Measurements from ENCODE around the gene U2AF1L4. TPM values are rescaled to one million over a fixed set of nuclear protein-coding genes. Genes with fewer than 3 reads are reported as not detected.

The U2AF1L4 gene
- polyA plus RNA-seq, 3 donors, result 13.2 to 30.3 (median 28.8) TPM

DNA sequence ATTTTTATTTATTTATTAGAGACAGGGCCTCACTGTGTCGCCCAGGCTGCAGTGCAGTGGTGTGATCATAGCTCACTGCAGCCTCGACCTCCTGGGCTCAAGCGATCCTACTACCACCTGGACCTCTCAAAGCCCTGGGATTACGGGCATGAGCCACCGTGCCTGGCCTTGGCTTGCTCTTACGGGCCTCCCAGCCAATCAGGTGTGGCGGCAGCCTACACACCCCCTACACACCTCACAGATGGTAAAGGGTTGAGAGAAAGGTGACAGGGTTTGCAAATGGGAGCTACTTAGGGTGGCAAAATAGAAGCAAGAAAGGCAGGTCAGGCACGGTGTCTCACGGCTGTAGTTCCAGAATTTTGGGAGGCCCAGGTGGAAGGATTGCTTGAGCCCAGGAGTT lies 41.9 kb downstream of the U2AF1L4 start:
- 39 to 57% (median 48%) methylated on average over 9 of the region's 9 CpGs for WGBS, 3 donors
- H3K27ac ChIP-seq (ENCODE audit: low read depth, low read length), result no peak overlapping the region

DNA sequence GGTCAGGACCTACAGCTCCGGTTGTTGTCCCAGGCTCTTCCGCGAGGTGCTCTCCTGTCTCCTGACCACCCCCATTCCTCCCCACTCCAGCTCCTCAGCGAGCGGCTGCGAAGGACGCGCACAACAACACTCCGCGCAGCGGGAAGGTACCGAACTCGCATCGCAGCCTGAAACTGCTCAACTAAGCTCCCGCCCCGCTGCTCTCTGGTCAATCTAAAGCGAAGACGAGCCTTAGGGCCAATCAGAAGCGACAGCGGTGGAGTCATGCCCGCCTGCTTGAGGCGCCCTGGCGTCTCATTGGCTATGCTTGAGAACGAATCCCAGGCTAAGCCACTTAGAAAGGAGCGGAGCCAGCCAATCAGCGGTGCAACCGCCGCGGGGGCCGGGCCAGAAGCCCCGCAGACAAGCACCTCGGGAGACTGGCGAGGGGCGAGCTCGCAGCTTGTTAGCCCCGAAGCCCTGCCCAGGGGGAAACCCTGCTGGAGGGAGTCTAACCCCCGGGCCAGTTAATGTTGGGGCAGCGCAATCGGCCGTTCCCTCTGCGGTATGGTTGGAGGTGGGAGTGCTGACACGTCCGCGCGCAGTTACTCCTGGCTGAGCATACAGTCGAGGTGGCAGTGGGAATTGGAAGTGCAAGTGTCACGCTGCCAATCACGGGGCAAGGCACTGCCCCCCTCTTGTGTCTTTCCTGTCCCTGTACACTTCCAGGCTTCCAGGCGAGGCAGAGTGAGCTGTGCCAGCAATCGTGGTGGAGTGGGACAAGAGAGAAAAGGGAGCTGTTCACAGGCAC lies 42.8 kb downstream of the U2AF1L4 start:
- H3K27ac ChIP-seq (ENCODE audit: low read depth, low read length), result no peak overlapping the region
- WGBS, 3 donors, result 0% methylated on average over 50 of the region's 50 CpGs

DNA sequence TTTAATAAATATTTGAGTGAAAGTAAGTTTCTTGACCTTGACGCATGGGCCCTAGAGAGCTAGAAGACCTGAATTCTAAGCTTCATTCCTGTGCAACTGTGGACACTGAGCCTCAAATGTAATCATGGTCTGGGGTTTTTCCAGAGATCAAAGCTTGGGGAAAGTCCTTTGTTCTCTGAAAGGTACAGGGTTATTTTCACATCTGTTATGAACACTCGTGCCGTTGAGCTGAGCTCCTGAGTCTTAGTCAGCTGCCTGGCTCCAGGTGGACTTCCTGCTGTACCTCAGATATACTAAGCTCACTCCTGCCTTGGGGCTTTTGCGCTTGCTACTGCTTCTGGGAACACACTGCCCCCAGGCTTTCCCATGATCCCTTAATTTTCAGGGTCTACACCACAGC lies 48.4 kb downstream of the U2AF1L4 start:
- no peak overlapping the region for H3K27ac ChIP-seq (ENCODE audit: low read depth, low read length)
- whole genome bisulfite sequencing, 3 donors, result 46 to 77% (median 76%) methylated on average over 4 of the region's 4 CpGs

DNA sequence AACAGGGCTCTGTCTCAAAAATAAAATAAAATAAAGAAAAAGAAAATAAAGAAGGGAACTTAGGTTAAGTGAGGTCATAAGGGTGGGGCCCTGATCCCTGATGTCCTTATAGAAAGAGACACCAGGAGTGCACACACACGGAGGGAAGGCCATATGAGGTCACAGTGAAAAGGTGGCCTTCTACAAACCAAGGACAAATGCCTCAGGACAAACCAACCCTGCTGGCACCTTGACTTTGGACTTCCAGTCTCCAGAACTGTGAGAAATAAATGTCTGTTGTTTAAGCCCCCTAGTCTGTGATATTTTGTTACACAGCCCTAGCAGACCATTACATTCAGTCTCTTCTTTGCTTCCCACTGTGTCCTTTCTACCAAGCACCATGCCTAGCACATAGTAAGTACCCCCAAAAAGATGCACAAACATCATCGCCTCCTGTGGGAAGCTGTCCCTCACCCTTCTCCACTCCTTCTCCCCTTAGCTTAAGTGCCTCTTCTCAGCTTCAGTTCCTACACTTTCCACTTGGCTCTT lies 49.3 kb downstream of the U2AF1L4 start:
- H3K27ac ChIP-seq (ENCODE audit: low read depth, low read length), result no peak overlapping the region
- 75 to 88% (median 81%) methylated on average over 2 of the region's 2 CpGs for WGBS, 3 donors

DNA sequence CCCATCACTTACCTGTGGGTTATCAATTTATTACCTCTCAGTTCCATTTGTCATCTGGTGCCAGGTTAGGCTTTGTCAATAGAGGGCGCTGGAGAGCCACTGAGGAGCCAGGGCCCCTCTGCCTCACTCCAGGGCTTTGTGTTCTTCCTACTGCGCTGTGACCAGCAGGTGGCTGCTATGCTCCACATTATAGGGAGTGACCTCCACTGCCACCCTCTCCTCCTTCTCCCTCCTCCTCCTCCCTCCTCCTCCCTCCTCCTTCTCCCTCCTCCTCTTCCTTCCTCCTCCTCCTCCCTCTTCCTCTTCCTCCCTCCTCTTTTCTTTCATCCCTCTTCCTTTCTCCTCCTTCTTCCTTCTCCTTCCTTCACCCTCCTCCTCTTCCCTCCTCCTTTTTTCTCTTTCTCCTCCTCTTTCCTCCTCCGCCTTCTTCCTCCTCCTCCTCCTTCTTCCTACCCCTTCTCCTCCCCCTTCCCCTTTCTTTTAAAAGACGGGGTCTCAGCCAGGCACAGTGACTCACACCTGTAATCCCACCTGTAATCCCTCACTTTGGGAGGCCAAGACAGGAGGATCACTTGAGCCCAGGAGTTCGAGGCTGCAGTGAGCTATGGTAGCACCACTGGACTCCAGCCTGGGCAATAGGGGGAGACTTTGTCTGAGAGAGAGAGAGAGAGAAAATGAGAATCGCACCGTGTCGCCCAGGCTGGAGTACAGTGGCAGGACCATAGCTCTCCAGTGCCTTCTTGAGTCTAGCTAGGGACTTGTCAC lies 51.2 kb downstream of the U2AF1L4 start:
- 25 to 45% (median 26%) methylated on average over 8 of the region's 8 CpGs for WGBS, 3 donors

DNA sequence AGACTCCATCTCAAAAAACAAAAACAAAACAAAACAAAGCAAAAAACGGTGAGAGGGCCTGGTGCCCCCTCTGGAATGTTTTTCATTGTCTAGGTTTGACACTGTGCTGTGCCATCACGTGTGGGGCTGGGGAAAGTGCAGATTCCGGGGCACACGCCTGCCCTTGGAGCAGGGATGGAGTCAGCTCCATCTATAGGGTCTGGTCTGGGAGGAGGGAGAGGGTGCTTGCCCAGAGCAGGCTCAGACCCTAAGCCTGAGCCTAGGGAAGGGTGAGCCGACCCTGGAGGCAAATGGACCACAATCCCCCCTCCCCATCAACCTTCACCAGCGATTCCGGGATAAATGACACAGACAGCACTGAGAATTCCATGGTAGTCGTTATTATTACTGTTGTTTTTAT lies 51.8 kb downstream of the U2AF1L4 start:
- no peak overlapping the region for H3K27ac ChIP-seq (ENCODE audit: low read depth, low read length)
- 13 to 18% (median 15%) methylated on average over 8 of the region's 8 CpGs for whole genome bisulfite sequencing, 3 donors

More for the DNA sequence above, 51.2 kb downstream of the U2AF1L4 start:
- no peak overlapping the region for H3K27ac ChIP-seq (ENCODE audit: low read depth, low read length)

Other genes starting within 250 kb of the U2AF1L4 start
- 10 to 100 TPM in 2 of 3 donors, 1 to 10 TPM in 1; 6.8 to 74.3 (median 15.3) TPM for gene DMKN, start 231.8 kb downstream of the U2AF1L4 start, polyA plus RNA-seq
- gene SBSN, start 217.1 kb downstream of the U2AF1L4 start, polyA plus RNA-seq, result 1 to 10 TPM in 1 of 3 donors, under 1 TPM in 1, not detected in 1; 0.15 to 1.5 TPM
- gene GAPDHS, start 212.0 kb downstream of the U2AF1L4 start, polyA plus RNA-seq, result not detected
- 100 to 1,000 TPM in 2 of 3 donors, 10 to 100 TPM in 1; 86.7 to 140 (median 107) TPM for gene TMEM147, start 199.8 kb downstream of the U2AF1L4 start, polyA plus RNA-seq
- gene ATP4A, start 181.8 kb downstream of the U2AF1L4 start, polyA plus RNA-seq, result 10 to 100 TPM in 1 of 3 donors, 1 to 10 TPM in 2; 1.2 to 74.4 (median 2.9) TPM
- not detected for gene PMIS2, start 159.2 kb downstream of the U2AF1L4 start, polyA plus RNA-seq
- 1 to 10 TPM; 4.6 to 6.3 (median 6.0) TPM for gene HAUS5, start 132.7 kb downstream of the U2AF1L4 start, polyA plus RNA-seq
- gene RBM42, start 116.4 kb downstream of the U2AF1L4 start, polyA plus RNA-seq, result 10 to 100 TPM; 28.5 to 56.7 (median 48.9) TPM
- 1 to 10 TPM in 2 of 3 donors, under 1 TPM in 1; 0.79 to 3.8 (median 1.7) TPM for gene ETV2, start 103.7 kb downstream of the U2AF1L4 start, polyA plus RNA-seq
- gene COX6B1, start 97.1 kb downstream of the U2AF1L4 start, polyA plus RNA-seq, result 100 to 1,000 TPM; 454 to 932 (median 759) TPM
- gene UPK1A, start 78.9 kb downstream of the U2AF1L4 start, polyA plus RNA-seq, result under 1 TPM in 2 of 3 donors, not detected in 1; 0.05 to 0.07 TPM
- gene ZBTB32, start 40.9 kb downstream of the U2AF1L4 start, polyA plus RNA-seq, result under 1 TPM in 2 of 3 donors, not detected in 1; 0.07 to 0.12 TPM
- 10 to 100 TPM; 21.1 to 34.3 (median 29.4) TPM for gene KMT2B, start 27.4 kb downstream of the U2AF1L4 start, polyA plus RNA-seq
- gene IGFLR1, start 3.0 kb downstream of the U2AF1L4 start, polyA plus RNA-seq, result 10 to 100 TPM; 17.4 to 30.4 (median 19.8) TPM
- 10 to 100 TPM; 37.2 to 57.2 (median 49.9) TPM for gene PSENEN, start 233 bp upstream of the U2AF1L4 start, polyA plus RNA-seq
- 10 to 100 TPM in 2 of 3 donors, 1 to 10 TPM in 1; 8.9 to 20.9 (median 15.3) TPM for gene LIN37, start 3.2 kb upstream of the U2AF1L4 start, polyA plus RNA-seq
- 100 to 1,000 TPM in 2 of 3 donors, 10 to 100 TPM in 1; 63.3 to 608 (median 552) TPM for gene HSPB6, start 11.6 kb upstream of the U2AF1L4 start, polyA plus RNA-seq
- gene PROSER3, start 12.8 kb upstream of the U2AF1L4 start, polyA plus RNA-seq, result 10 to 100 TPM in 1 of 3 donors, 1 to 10 TPM in 2; 5.4 to 10.6 (median 6.9) TPM
- gene ARHGAP33, start 30.1 kb upstream of the U2AF1L4 start, polyA plus RNA-seq, result 1 to 10 TPM; 6.0 to 9.4 (median 6.3) TPM
- 1 to 10 TPM in 1 of 3 donors, not detected in 2; 2.2 TPM for gene PRODH2, start 67.4 kb upstream of the U2AF1L4 start, polyA plus RNA-seq
- gene NPHS1, start 107.1 kb upstream of the U2AF1L4 start, polyA plus RNA-seq, result 10 to 100 TPM in 1 of 3 donors, under 1 TPM in 1, not detected in 1; 0.42 to 13.6 TPM
- 10 to 100 TPM in 1 of 3 donors, under 1 TPM in 1, not detected in 1; 0.22 to 48.3 TPM for gene KIRREL2, start 111.5 kb upstream of the U2AF1L4 start, polyA plus RNA-seq
- 10 to 100 TPM in 1 of 3 donors, 1 to 10 TPM in 2; 3.0 to 33.6 (median 6.4) TPM for gene APLP1, start 123.2 kb upstream of the U2AF1L4 start, polyA plus RNA-seq
- 10 to 100 TPM in 2 of 3 donors, 1 to 10 TPM in 1; 3.7 to 13.0 (median 10.5) TPM for gene NFKBID, start 155.1 kb upstream of the U2AF1L4 start, polyA plus RNA-seq
- gene HCST, start 157.1 kb upstream of the U2AF1L4 start, polyA plus RNA-seq, result 10 to 100 TPM in 1 of 3 donors, 1 to 10 TPM in 2; 4.1 to 21.1 (median 6.6) TPM
- 100 to 1,000 TPM in 2 of 3 donors, 10 to 100 TPM in 1; 23.7 to 207 (median 194) TPM for gene TYROBP, start 162.9 kb upstream of the U2AF1L4 start, polyA plus RNA-seq
- 1 to 10 TPM; 5.8 to 6.7 (median 6.0) TPM for gene LRFN3, start 191.0 kb upstream of the U2AF1L4 start, polyA plus RNA-seq
- 10 to 100 TPM; 14.9 to 26.9 (median 18.6) TPM for gene SDHAF1, start 249.8 kb upstream of the U2AF1L4 start, polyA plus RNA-seq

Data from adipose tissue (tissue), 3 donors.